Measurements from ENCODE around the gene NGF.
A peak's percentile ranks its signal among the peaks of the same experiment; 100 is the strongest.
"Not testable (repeated sequence)": the region's sequence is repeated elsewhere in the genome, so short reads cannot be mapped to it uniquely, and the experiment has no call there.

Gene NGF

DNA sequence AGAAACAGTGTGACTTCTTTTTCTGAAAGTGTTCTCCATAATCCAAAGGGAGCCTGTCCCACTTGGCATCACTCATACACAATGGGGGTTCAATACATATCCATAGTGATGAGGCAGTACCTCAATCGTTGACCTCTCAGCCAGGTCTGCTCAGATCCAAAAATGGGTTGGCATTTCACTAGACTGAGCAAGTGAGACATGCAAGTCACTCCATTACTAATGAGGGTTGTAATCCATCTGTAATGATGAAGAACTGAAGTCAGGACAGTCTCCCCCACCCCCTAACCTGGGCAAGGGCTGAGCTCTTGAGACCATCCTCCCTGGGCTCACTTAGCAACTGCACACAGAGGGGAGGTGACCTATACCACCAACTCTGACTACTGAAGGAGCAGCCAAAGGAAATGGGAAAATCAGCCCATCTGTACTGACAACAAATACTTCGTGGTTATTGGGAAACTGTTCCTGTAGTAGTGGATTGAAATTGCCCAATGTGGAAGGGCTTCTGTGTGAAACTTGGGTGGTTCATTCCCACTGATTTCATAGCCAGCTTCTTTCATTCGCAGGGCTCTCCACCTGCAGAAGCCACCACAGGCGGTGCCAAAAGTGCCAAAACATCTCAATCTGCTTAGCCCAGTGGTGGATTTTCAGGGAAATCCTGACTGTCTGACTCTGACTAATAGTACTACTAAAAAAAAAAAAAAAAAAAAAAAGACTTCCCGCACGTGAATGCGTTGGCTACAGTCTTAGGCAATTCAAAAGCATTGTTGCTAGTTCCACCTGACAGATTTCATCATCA is 5.0 kb downstream of the NGF start:
- DNase-seq = no peak

DNA sequence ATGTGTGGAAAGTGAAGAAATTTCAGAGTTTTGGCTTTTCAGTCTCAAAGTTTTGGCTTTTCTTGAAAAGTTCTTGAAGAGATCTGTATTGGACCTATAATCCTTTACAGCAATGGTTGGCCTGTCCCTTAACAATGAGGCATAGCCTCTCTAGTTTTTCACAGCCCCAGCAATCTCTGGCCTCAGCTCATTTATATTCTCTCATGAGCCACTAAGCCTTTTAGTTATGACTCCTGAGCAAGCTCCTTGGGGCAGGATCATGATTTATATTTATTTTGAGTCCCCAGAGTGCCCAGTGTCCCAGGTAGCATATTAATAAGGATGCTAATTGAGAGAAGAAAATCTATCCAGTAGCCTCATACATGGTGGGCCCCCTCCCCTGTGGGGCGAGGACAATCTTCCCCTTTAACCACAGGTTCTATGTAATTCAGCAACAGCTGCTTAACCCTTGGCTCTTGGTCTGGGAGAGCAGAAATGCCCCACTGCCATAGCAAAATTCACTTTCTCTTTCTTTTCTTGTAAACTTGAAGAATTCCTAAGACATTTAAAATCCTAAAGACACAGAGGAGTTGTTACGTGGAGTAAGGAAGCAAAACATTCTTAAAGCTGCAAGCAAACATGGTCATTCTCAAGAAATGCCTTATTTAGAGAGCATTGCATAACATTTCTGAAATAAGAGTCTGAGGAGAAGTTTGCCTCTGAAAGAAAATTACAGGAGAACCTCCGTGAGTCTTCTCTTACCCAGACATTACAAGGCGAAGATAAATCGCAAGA is 6.3 kb downstream of the NGF start:
- no peak for DNase-seq

DNA sequence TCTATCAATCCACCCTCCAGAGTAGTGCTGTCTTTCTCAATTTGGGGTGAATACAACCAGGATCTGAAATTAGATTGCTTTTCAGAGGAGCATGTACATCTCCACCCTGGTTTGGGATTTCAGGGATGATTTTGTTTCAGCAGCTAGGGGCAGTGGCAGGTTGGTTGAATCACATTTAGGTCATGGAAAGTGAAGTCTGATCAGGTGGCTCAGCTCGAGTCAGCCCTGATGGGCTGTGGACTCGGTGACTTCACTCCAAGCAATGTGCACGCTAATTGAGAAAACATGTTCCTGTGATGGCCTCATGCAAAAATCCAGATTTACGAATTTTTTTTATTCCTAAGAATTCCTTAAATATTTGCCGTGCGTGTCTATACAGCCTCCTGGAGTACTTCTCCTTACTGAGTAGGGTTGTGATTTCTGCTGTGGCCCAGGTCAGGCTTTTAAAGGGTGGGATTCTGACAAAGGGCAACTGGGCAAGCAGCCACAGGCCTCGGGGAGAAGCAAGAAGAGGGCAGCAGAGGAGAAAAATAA is 7.5 kb downstream of the NGF start:
- no peak for DNase-seq

DNA sequence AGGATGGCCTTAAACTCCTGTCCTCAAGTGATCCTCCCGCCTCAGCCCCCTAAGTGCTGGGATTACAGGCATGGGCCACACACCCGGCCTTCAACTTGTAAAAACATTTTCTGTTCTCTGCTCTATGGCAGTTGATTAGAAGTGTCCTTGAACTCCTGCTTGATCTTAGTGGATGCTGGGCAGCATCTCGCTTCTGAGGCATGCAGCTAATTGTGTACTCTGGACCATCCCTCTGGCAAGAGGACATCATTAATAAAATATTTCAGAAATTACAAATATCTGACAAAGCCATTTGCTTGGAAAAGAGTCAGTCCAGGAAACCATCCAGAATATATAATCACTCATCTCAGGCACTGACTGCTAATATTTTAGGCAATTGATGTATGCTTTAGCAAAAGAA is 8.1 kb downstream of the NGF start:
- no peak for DNase-seq

DNA sequence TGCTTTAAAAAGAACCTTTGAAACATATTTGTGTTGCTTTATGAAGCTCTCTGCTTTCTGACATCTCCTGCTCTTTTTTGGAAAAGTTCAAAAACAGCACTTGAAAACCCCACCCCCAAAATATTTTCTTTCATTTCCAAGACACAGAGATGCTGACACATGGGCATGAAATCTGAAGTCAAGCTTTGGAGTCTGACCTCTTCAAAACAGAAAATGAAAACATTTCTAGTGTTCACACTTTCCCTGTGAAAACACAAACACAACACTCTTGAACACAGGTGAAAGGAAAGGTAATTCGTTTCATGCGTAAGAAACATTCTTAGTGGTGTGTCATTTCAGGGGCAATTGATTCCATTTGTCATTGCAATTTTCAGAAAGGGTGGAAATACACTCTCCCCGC is 10.8 kb downstream of the NGF start:
- DNase-seq = peak; percentile 85

DNA sequence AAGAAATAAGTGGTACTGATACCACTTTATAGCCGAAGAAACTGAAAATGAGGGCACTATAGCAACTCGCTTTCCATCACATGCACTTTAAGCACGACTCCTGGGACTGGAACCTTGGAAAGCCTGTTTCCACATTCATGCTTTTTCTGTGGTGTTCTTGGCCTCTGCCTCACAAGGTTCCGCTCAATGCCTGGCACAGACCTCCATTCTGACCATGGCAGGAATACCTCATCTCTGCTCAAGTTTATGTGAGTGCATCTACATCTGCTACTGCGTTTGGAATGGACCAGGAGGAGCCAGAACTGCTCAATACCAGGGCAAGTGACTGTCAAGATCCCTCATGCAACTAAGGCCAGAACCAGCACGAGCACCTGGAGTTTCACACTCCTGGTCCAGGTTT is 11.6 kb downstream of the NGF start:
- DNase-seq = no peak

DNA sequence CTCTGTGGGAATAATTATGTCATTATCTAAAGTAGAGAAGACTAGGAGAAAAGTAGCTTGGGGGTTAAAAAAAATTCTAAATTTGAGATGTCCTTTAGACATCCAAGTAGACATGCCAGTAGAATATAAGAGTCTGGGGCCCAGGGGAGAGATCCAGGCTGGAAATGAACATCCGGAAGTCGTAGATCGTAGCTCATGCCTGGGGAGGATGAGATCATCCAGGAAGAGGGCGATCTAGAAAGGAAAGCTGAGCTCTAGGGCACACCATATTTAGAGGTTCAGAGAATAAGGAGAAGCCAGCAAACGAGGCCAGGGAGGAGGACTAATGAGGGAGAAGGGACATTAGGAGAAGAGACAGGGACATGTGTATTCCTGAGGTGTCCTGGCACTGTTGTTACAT is 12.2 kb downstream of the NGF start:
- no peak for DNase-seq

DNA sequence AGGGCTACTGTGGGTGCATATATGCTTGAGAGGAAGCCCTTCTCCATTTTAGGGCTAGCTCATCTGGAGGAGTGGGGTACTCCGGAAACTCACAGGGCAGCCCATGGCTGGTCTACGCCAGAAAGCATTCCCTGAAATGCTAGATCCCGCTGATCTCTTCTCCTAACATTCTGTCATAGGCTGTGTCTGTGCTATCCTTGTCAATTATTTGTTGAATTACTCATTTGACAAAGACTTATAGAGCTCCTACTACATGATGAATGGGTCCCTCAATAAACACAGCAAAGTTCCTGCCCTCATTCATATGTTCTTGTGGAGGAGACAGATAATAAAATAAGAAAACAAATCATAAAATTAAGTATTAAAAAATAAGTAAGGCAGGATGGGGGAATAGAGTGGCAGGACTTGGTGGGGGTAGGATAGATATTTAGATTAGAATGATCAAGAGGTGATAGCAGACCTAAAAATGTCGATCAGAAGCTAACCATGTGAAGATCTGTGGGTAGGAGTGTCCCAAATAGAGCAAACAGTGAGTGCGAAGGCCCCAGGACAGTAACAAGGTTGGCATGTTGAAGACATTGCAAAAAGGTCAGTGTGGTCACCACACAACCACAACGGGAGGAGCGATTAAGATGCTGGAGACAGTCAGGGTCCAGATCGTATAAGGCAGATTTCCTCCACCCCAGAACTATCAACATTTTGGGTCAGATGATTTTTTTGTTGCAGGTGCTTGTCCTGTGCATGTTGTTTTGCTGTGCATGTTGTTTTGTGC is 13.2 kb downstream of the NGF start:
- DNase-seq = no peak

DNA sequence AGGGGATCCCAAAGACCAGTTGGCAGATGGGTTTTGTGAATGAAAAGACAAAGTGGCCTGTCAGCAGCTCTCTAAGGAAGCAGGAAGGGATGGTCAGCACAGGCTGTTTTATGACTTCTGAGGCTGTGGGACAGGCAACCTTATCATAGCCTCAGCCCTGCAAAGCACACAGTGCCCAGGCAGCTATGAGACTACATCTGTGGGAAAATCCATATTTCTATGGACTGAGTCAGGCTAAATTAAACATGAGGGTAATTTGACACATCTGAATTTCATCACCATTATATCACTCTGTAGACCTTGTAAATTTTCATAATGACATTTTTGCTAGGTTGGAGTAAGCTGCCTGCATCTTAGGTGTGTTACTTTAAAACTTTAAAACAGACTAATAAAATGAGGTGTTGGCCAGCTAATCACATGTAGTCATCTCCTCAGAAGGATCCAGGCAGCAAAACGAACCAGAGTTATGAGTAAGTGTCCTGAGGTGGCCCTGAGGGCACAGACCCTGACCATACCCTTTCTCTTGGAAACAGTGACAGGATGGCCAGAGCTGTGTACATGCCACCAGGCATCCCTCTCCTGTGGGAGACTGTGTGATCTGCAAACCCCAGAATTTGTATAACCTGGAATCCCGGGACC is 14.6 kb downstream of the NGF start:
- DNase-seq = no peak

DNA sequence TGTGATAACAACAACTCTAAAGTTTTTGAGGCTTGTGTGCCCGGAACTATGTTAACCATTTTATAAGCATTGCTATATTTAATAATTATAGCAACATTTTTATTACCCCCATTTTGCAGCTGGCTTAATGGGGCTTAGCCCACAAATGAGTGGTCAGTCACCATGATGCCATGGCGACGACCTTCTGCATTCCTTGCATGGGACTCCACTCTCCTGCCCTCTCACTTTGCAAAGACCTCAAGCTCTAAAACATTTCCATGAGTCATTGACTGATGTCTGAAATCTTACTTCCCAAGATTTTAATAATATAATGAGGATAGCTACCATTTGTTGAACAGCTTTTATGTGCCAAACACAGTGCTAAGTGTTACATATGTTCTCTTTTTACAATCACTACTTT is 15.4 kb downstream of the NGF start:
- DNase-seq = no peak

DNA sequence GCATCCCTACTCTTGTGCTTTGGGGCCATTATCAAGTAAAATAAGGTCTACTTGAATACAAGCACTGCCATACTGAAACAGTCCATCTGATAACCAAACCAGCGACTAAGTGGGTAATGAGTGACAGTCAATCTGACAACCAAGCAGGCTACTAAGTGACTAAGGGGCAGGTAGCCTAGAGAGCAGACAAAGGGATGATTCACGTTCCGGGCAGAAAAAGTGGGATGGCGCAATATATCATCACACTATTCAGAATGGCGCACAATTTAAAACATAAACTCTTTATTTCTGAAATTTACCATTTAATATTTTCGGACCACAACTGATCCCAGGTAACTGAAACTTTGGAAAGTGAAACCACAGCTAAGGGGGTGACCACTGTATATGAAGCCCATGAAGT is 17.7 kb downstream of the NGF start:
- no peak for DNase-seq

DNA sequence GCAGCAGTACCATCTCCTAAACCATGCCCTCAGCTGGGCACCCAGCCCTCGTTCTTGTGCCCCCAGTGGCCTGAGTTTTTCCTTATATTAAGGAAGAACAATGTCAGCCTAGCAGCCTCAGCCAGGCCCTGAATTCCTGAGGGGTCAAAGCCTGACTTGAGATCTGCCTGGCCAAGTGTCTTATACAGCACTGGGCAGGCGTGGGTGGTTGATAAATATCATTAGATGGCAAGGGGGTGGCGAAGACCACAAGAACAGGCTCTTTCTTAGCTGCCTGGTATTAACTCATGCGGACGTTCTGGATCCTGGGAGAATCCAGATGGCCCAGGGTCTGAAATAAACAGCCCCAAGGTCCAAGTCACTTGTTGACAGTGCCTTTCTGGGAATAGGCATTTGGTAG is 18.3 kb downstream of the NGF start:
- DNase-seq = no peak

DNA sequence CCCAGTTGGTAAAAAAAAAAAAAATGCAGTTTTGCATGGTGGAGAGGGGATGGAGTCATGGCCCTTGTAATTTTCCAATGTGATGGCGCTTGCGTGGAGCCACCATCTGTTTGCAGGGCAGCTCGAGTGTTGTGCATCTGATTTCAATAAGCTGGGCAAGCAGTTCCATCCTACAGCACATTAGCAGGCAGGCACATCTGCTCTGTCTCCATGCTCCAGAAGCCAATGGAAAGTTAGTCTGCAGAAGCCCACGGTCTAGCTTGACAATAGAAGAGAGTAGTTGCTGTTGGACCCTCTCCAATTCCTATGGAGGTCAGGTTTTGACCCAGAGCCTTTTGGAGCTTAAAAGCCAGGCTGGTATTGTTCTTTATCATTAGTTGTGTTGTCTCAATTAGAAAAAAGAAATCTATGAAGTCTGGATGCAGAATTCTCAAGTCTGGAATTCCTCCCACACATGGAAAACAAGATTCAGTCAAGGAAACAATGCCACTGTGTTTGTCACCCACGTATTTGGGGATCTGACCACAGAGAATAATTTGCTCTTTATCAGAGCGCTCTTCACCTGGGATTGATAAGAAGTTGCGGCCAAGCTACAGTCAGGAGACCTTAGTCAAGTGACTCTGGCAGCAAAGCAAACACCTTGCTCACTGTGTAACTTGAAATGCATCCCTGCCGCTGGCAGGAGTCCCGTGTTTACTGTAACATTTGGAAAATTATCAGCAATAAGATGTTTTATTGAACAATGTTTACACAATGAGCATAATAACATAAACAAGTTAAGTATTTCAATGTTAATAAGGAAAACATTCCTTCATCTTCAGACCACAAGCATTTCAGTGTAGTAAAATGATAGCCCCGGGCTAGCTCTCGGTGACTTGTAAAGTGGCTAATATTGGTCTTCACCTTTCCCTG is 20.7 kb downstream of the NGF start:
- peak; percentile 72 for DNase-seq

DNA sequence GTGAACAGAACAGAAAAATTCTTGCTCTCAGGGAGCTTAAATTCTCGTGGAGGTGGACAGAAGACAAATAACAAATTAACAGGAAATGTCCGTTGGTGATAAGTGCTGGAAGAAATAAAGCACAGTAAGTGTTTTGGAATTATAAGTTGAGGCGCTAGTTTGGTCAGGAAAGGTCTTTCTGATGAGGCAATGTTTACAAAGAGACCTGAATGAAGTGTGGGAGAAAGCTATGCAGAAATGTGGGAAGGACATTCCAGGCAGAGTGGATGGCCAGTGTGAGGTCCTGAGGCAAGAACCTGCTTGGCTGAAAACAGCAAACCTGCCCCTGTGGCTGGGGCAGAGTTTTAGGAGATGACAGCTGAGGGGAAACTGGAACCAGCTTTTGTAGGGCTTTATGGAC is 23.3 kb downstream of the NGF start:
- DNase-seq = no peak

DNA sequence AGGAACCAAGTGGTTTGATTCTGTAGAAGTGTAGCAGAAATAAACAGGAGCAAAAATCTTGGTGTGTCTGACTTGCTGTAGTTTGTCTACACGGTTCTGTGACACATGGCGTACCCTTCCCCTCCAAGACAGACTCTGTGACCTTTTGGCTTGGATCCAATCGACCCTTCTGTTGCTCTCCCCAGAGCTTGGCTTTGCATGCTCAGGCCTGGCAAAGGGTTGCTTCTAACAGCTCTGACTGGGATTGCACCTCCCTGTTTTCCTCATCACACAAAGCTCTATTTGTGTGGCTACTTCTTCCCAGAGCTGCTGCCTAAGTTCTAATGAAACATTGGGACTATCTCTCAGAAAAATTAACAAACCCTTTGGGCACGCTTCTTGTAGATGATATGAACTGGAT is 24.0 kb downstream of the NGF start:
- DNase-seq = no peak

DNA sequence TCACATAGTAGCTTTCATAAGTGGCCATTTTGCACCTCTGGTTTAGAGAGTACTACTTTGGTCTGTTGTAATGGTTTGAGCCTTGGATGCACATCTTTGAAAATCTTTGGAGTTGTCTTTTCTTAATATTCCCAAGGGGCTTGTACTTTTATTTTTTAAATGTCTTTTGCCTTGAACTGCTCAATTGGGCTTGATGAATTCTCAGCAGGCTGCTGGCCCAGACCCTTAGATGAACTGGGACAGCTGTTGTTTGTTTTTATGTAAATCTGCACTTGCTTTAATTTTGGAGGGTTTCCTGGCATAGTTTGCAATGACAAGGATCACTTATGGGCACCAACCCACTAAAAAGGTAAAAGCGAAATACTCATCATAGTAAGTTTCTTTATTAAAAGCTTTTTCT is 24.9 kb downstream of the NGF start:
- DNase-seq = no peak

DNA sequence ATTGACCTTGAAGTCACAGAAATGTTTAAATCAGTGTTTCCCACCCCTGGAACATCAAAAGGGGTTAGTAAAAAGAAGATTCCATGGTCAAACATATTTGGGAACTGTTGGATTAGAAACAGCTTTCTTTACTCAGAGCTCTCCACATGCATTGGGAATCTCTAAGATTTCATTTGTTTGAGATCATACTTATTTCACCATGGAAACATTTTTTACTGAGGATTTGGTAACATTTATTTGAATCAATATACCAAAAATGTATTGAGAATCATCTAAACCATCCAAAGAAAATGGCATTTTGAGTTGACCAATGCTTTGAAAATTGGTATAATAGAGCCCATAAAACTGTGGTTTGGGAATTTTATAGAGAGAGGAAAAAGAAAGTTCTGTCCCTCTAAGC is 25.3 kb downstream of the NGF start:
- no peak for DNase-seq

DNA sequence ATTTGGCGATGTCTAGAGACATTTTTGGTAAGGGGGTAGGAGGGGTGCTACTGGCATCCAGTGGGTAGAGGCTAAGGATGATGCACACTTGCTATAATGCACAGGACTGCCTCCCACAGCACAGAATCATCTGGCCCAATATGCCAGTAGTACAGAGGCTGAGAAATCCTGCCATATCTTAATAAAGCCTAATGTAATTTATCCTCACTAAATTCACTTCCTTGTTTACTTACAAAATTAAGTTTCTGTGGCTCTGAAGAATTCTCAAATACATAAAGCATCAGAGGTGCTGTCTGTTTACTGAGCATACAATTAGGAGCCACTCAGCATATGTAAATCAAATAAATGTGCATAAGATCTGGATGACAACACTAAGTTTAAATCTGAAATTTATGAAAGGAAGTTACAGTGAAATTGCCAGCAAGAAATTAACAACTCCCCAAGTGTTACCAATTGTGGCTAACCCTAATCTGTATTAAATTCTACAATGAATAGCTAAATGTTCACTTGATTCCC is 26.5 kb downstream of the NGF start:
- no peak for DNase-seq

DNA sequence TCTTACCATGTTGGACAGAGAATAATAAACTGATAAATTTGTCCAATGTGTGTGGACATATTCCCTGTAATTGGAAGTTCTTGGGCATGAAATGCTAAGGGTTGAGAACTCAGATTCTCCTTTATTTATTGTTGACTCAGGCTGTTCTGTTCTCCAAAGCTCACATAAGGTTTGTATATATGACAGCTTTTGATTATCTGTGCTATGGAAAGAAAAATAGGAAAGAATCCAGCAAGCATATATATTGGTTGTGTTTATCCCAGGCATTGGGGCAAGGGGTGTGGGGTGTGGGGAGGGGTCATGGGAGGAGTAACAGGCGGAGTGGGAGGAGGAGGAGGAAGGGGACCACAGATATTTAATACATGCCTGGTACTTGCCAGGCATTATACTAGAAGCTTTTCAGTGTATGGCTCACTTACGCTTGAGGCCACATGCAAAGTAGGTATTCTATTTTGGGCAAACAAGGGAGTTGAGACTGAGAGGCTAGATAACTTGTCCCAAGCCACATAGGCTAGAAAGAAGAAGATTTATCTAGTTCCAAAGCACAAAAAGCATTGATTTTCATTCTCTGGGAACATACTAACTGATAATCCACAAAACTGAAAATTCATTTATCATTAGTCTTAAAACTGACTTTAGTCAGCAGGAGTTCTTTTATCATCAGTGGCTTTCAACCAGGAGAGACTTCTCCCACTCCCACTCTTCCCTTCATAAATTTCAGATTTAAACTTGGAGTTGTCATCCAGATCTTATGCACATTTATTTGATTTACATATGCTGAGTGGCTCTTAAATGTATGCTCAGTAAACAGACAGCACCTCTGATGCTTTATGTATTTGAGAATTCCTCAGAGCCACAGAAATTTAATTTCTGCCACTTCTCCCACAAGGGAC is 27.2 kb downstream of the NGF start:
- DNase-seq = no peak

DNA sequence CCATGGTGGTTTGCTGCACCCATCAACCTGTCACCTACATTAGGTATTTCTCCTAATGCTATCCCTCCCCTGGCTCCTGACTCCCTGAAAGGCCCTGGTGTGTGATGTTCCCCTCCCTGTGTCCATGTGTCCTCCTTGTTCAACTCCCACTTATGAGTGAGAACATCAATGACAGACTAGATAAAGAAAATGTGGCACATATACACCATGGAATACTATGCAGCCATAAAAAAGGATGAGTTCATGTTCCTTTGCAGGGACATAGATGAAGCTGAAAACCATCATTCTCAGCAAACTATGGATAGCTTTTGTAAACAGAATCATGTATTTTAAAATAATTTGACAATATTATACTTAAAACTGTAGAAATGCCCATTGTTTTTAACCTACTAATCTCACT is 28.5 kb downstream of the NGF start:
- DNase-seq = not testable (repeated sequence)

DNA sequence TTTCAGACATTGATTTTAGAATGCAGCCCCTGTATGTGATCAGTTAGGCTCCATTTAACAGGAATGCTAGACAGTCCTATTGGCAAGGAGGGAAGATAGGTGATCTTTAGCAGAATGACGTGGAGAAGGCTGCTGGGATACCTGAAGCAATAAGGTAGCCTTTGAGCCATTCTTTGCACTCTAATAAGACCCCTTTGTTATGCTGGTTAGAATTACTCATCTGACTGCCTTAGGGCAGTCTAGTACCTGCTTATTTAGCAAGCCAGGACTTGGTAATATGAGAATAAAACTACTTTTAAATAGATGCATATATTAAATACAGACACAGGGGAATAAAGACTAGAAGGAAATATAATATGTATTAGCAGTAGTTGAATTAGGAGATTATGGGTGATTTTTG is 29.1 kb downstream of the NGF start:
- no peak for DNase-seq

Data from NCI-H510A treated with DMSO at 0.1 percent for 48 hours (cell line).